Psoas muscle (tissue), 8 donors: ENCODE measurements around the gene SORCS1. TPM values are rescaled to one million over a fixed set of nuclear protein-coding genes. Genes with fewer than 3 reads are reported as not detected.

ENCODE experiments used
- ATAC-seq, 4 donors: fragments of 200-7000 bp; cut with Tn5 transposase; one replicate each; pipeline ENCODE4 v1.9.1; 2020; ENCODE audit warnings: moderate library complexity in 3 of 4, mild to moderate bottlenecking in 2 of 4
- DNase-seq, 2 donors: peaks; one replicate each; pipeline ENCODE4 v3.0.0-alpha.2; 2020
- H3K27ac ChIP-seq: fragments of 200-600 bp; one replicate; pipeline ENCODE4 v1.8.0; 2022
- H3K27me3 ChIP-seq, 3 donors: fragments of 200-600 bp in 1 of 3; one replicate each; pipeline versions ENCODE4 v1.6.1 to v1.8.0; 2013 to 2022; ENCODE audit warnings: low read length in 2 of 3, mild to moderate bottlenecking in 2 of 3, moderate library complexity in 1 of 3; ENCODE audit not compliant: insufficient read depth in 3 of 3
- H3K36me3 ChIP-seq, 2 donors: fragments of 200-600 bp in 1 of 2; one replicate each; pipeline versions ENCODE4 v1.6.1 to v1.8.0; 2013 to 2022; ENCODE audit warnings: low read depth in 1 of 2, mild to moderate bottlenecking in 1 of 2, moderate library complexity in 1 of 2; ENCODE audit not compliant: insufficient read depth in 1 of 2
- H3K4me1 ChIP-seq: fragments of 200-600 bp; one replicate; pipeline ENCODE4 v1.8.0; 2022
- H3K4me3 ChIP-seq: fragments of 200-600 bp; one replicate; pipeline ENCODE4 v1.8.0; 2022; ENCODE audit warnings: mild to moderate bottlenecking
- H3K9me3 ChIP-seq: fragments of 200-600 bp; one replicate; pipeline ENCODE4 v1.8.0; 2022
- CTCF ChIP-seq: fragments of 200-600 bp; IDR thresholded peaks from one replicate; pipeline ENCODE4 v1.8.0; 2022; ENCODE audit warnings: antibody characterized with exemption
- WGBS, 3 donors: extraction: QIAGEN DNeasy Blood & Tissue Kit; methylation state at CpG; one replicate each; pipeline versions ENCODE4 v1.1.6 to v1.1.7; 2013; 5-methylcytosine and 5-hydroxymethylcytosine counted together
- intact Hi-C, 2 donors: fragments of 100-400 bp; cut with DNase I; formaldehyde crosslinking; loops; one replicate each; pipeline versions ENCODE4 v1.11.0 to v1.14.2; 2022
- polyA plus RNA-seq, 3 donors: library from polyadenylated mRNA; stranded (reverse); fragments of 200-250 nt; gene quantifications; one replicate each; pipeline ENCODE4 v1.2.3, GENCODE V29; 2013
- total RNA-seq, 4 donors: library from RNA; stranded (reverse); fragmentation: NEBNext Ultra II Directional in 2 of 4; extraction: Animal tissue kit (Norgen Biotek cat#: 25700) in 2 of 4; gene quantifications; one replicate each; pipeline versions ENCODE4 v1.2.1 to v1.2.4, GENCODE V29; 2021 to 2023
- donor health status: healthy with polysubstance abuse.
- donor health status: DM: no; HTN: no; CAD: no; lungs with moderate emphysema.
- donor health status: Bipolar disorder and iron deficiency.
- donor health status: healthy.
- donor health status: DM: yes; HTN: yes; CAD: no.
- donor health status: DM: no; HTN: no; CAD: no.
- donor health status: DM: no; HTN: no; CAD: no.
- donor health status: DM: yes; HTN: yes; CAD: no.

The SORCS1 gene
- total and polyA plus RNA-seq, 7 donors = 0.03 to 0.36 (median 0.25) TPM; not detected in 1

GRCh38 chr10:107067843-107068242 is 96.7 kb downstream of the SORCS1 start:
- Histone ChIP-seq H3K27me3 (no peaks in the 10 kb centered on the region), H3K9me3 (no peaks in the 10 kb centered on the region), H3K27ac (no peak overlapping the region), H3K4me1 (no peaks in the 10 kb centered on the region), H3K4me3 (no peak overlapping the region), H3K36me3 (no peaks in the 10 kb centered on the region)
- ATAC-seq (no peak), DNase-seq (no peak)
- intact Hi-C loops = no loop called here
- WGBS, 3 donors = 52 to 63% (median 61%) methylated on average over 4 of the region's 4 CpGs
- TF ChIP-seq CTCF = no peak

- Histone ChIP-seq H3K4me1 (no peaks in the 10 kb centered on the region), H3K27me3 (no peaks in the 10 kb centered on the region), H3K4me3 (no peak overlapping the region), H3K36me3 (no peaks in the 10 kb centered on the region), H3K9me3 (no peaks in the 10 kb centered on the region), H3K27ac (no peak overlapping the region)
- WGBS, 3 donors = 80 to 87% (median 85%) methylated on average over 5 of the region's 5 CpGs
- no peak for ATAC-seq
- no peak for DNase-seq
- TF ChIP-seq CTCF = no peak
- intact Hi-C loops = no loop called here
Measured at GRCh38 chr10:107064075-107064474, 100.4 kb downstream of the SORCS1 start.

GRCh38 chr10:107059872-107060271 is 104.6 kb downstream of the SORCS1 start:
- DNase-seq (no peak), ATAC-seq (no peak)
- TF ChIP-seq CTCF = no peak
- Histone ChIP-seq H3K4me3 (no peak overlapping the region), H3K36me3 (no peaks in the 10 kb centered on the region), H3K27me3 (no peaks in the 10 kb centered on the region), H3K27ac (no peak overlapping the region), H3K9me3 (no peaks in the 10 kb centered on the region), H3K4me1 (no peaks in the 10 kb centered on the region)
- WGBS, 3 donors = 77 to 85% (median 80%) methylated on average over 3 of the region's 3 CpGs
- intact Hi-C loops = no loop called here

GRCh38 chr10:107059068-107059804 is 105.3 kb downstream of the SORCS1 start:
- WGBS, 3 donors = 50 to 52% (median 50%) methylated on average over 4 of the region's 4 CpGs
- ATAC-seq (no peak), DNase-seq (no peak)
- Histone ChIP-seq H3K27ac (no peak overlapping the region), H3K9me3 (no peaks in the 10 kb centered on the region), H3K4me3 (no peak overlapping the region), H3K36me3 (no peaks in the 10 kb centered on the region), H3K27me3 (no peaks in the 10 kb centered on the region), H3K4me1 (no peaks in the 10 kb centered on the region)
- no peak for TF ChIP-seq CTCF
- intact Hi-C loops = no loop called here

- WGBS, 3 donors = 80 to 90% (median 89%) methylated on average over 2 of the region's 2 CpGs
- intact Hi-C loops = no loop called here
Measured at GRCh38 chr10:107058331-107058730, 106.2 kb downstream of the SORCS1 start.

More at GRCh38 chr10:107058331-107058730, 106.2 kb downstream of the SORCS1 start:
- Histone ChIP-seq H3K9me3 (no peaks in the 10 kb centered on the region), H3K36me3 (no peaks in the 10 kb centered on the region), H3K27me3 (no peaks in the 10 kb centered on the region), H3K4me3 (no peak overlapping the region), H3K27ac (no peak overlapping the region), H3K4me1 (no peaks in the 10 kb centered on the region)
- ATAC-seq = no peak
- TF ChIP-seq CTCF = no peak
- DNase-seq = no peak
